Ascending aorta (tissue), 2 donors: ENCODE measurements around the gene PTPN6. TPM values are rescaled to one million over a fixed set of nuclear protein-coding genes. Genes with fewer than 3 reads are reported as not detected.

Source experiments
- DNase-seq, 2 donors: peaks; one replicate each; pipeline ENCODE4 v3.0.0-alpha.2; 2019; ENCODE audit warnings: low spot score in 2 of 2
- H3K27ac ChIP-seq, 2 donors: fragments of 200-600 bp; sonication (generic); one replicate each; pipeline ENCODE4 v1.5.1; 2016 to 2017; ENCODE audit warnings: mild to moderate bottlenecking in 1 of 2
- H3K27me3 ChIP-seq: fragments of 200-600 bp; sonication (generic); one replicate; pipeline ENCODE4 v1.5.1; 2017
- H3K36me3 ChIP-seq, 2 donors: fragments of 200-600 bp; sonication (generic); one replicate each; pipeline ENCODE4 v1.5.1; 2016
- H3K4me1 ChIP-seq, 2 donors: fragments of 200-600 bp; sonication (generic); one replicate each; pipeline ENCODE4 v1.5.1; 2016 to 2017; ENCODE audit warnings: mild to moderate bottlenecking in 1 of 2
- H3K4me3 ChIP-seq, 2 donors: fragments of 200-600 bp; sonication (generic); one replicate each; pipeline ENCODE4 v1.5.1; 2016 to 2017; ENCODE audit warnings: mild to moderate bottlenecking in 1 of 2
- H3K9me3 ChIP-seq, 2 donors: fragments of 200-600 bp; sonication (generic); one replicate each; pipeline ENCODE4 v1.5.1; 2016
- intact Hi-C: fragments of 100-400 bp; cut with DNase I; formaldehyde crosslinking; loops from one replicate; pipeline ENCODE4 v1.15.1; 2023
- total RNA-seq: library from RNA; depleted of rRNA; stranded (reverse); fragments of >200 nt; gene quantifications from one replicate; pipeline ENCODE4 v1.1.0, GENCODE V29; 2016
- TF ChIP-seq, protein P1 (sequence below), 3 experiments: fragments of 200-600 bp in 2 of 3; fragments of 450-650 bp in 1 of 3; sonication (generic) in 2 of 3; IDR thresholded peaks; one replicate each; pipeline ENCODE4 v1.5.1; 2016 to 2019; ENCODE audit warnings: antibody characterized with exemption in 3 of 3, mild to moderate bottlenecking in 1 of 3, moderate library complexity in 1 of 3

PTPN6 gene
- total RNA-seq, 1 donor from 2014 or later, result 1.7 TPM

DNA sequence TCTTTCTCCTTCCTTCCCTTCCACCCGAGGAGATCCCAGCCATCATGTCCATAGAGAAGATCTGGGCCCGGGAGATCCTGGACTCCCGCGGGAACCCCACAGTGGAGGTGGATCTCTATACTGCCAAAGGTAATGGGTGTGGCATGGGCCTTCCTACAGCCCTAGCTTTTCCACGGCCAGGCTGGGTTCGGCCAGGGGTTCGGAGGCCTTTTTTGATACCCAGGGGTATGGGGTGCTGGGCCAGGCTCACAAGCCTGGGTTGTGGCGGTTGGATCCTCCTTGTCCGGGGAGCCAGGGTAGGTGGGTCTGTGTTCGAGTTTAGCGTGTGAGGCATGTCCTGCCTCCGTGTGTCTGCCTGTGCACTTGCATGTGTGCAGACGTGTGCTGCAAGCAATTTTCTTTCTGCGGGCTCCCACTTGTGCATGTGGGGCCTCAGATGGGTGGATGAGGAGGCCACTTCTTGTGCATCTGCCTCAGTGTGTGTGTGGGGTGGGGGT lies 35.3 kb upstream of the PTPN6 start:
- TF ChIP-seq, protein P1, sequence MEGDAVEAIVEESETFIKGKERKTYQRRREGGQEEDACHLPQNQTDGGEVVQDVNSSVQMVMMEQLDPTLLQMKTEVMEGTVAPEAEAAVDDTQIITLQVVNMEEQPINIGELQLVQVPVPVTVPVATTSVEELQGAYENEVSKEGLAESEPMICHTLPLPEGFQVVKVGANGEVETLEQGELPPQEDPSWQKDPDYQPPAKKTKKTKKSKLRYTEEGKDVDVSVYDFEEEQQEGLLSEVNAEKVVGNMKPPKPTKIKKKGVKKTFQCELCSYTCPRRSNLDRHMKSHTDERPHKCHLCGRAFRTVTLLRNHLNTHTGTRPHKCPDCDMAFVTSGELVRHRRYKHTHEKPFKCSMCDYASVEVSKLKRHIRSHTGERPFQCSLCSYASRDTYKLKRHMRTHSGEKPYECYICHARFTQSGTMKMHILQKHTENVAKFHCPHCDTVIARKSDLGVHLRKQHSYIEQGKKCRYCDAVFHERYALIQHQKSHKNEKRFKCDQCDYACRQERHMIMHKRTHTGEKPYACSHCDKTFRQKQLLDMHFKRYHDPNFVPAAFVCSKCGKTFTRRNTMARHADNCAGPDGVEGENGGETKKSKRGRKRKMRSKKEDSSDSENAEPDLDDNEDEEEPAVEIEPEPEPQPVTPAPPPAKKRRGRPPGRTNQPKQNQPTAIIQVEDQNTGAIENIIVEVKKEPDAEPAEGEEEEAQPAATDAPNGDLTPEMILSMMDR (IDR thresholded peaks at IDR 0.05), result no peak
- DNase-seq, result no peak
- Histone ChIP-seq H3K9me3 (no peaks in the 10 kb centered on the region), H3K36me3 (peaks cover 5 to 18% of the 10 kb centered on the region in 2 donors), H3K4me3 (peak overlapping the region in 1 of 2 donors; percentile 89), H3K27ac (peak overlapping the region; percentile 90 to 94), H3K4me1 (peaks cover 4 to 11% of the 10 kb centered on the region in 2 donors), H3K27me3 (no peaks in the 10 kb centered on the region)
- intact Hi-C loops, result no loop called here

DNA sequence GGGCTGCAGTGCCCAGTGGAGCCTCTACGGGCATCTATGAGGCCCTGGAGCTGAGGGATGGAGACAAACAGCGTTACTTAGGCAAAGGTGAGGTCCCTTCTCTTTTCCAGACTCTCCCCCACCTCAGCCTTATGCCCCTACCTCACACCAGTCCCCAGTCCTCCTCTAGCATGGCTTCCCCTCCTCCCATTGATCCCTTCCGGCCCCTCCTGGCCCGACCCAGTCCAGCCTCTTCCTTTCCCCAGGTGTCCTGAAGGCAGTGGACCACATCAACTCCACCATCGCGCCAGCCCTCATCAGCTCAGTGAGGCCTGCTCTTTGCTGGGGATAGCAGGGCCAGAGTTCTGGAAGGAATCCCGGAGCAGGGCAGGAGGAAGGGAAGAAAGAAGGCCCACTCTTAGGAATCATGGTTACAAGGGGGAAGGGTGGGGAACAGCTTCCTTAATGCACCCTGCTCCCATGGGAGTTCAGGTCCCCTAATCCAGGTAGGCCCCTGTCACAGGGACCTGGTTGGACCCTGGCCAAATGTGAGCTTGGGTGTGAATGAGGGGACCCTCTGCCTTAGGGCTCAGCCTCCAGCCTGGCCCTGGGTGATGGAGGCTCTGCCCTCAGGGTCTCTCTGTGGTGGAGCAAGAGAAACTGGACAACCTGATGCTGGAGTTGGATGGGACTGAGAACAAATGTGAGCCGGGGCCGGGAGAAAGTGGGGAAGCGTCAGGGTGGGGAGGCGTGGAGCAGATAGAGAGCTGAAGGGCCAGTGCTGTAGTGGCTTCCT lies 34.5 kb upstream of the PTPN6 start:
- DNase-seq, result no peak
- H3K4me1 ChIP-seq, result peaks cover 4 to 11% of the 10 kb centered on the region in 2 donors
- peaks cover 10 to 21% of the 10 kb centered on the region in 2 donors for H3K36me3 ChIP-seq
- H3K9me3 ChIP-seq, result no peaks in the 10 kb centered on the region
- H3K27ac ChIP-seq, result peak overlapping the region in 1 of 2 donors; percentile 23
- intact Hi-C loops, result no loop called here
- TF ChIP-seq, protein P1 (IDR thresholded peaks at IDR 0.05), result no peak
- H3K27me3 ChIP-seq, result no peaks in the 10 kb centered on the region
- H3K4me3 ChIP-seq, result no peak overlapping the region

DNA sequence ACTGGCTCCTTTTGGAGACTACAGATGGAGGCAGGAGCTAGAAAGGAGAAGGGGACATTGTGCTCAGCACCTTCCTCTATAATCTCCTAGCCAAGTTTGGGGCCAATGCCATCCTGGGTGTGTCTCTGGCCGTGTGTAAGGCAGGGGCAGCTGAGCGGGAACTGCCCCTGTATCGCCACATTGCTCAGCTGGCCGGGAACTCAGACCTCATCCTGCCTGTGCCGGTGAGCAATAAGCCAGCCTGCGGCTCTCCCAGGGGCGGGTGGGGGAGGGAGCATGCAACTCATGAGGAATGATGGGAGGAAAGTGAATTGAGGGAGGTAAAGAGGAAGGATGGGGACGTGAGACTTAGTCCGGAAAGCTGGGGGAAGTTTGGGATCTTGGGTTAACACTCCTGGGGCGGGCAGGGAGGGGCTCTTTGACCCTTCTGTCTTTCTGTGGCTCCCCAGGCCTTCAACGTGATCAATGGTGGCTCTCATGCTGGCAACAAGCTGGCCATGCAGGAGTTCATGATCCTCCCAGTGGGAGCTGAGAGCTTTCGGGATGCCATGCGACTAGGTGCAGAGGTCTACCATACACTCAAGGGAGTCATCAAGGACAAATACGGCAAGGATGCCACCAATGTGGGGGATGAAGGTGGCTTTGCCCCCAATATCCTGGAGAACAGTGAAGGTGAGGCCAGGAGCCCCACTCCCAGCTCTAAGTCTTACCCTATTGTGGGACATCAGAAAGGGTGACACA lies 33.5 kb upstream of the PTPN6 start:
- H3K36me3 ChIP-seq, result peaks cover 17 to 32% of the 10 kb centered on the region in 2 donors
- no peak overlapping the region for H3K27ac ChIP-seq
- intact Hi-C loops, result no loop called here
- TF ChIP-seq, protein P1 (IDR thresholded peaks at IDR 0.05), result no peak
- no peak for DNase-seq
- no peak overlapping the region for H3K4me3 ChIP-seq
- no peaks in the 10 kb centered on the region for H3K27me3 ChIP-seq
- H3K9me3 ChIP-seq, result no peaks in the 10 kb centered on the region
- peaks cover 4 to 11% of the 10 kb centered on the region in 2 donors for H3K4me1 ChIP-seq

DNA sequence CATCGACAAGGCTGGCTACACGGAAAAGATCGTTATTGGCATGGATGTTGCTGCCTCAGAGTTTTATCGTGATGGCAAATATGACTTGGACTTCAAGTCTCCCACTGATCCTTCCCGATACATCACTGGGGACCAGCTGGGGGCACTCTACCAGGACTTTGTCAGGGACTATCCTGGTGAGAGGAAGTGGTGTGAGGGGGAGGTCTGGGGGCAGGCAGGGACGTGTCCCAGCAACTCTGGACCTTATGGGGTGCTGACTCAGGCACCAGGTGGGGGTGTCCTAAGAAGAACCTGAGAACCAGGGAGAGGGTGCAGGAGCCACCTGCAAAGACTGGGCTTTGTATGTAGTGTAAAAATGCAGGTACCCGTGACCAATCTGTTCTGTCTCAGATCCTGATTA lies 31.6 kb upstream of the PTPN6 start:
- Histone ChIP-seq H3K27ac (no peak overlapping the region), H3K27me3 (no peaks in the 10 kb centered on the region), H3K4me1 (peaks cover 2 to 11% of the 10 kb centered on the region in 2 donors), H3K36me3 (peaks cover 24 to 36% of the 10 kb centered on the region in 2 donors), H3K9me3 (no peaks in the 10 kb centered on the region), H3K4me3 (no peak overlapping the region)
- DNase-seq, result no peak
- TF ChIP-seq, protein P1 (IDR thresholded peaks at IDR 0.05), result no peak
- intact Hi-C loops, result no loop called here

DNA sequence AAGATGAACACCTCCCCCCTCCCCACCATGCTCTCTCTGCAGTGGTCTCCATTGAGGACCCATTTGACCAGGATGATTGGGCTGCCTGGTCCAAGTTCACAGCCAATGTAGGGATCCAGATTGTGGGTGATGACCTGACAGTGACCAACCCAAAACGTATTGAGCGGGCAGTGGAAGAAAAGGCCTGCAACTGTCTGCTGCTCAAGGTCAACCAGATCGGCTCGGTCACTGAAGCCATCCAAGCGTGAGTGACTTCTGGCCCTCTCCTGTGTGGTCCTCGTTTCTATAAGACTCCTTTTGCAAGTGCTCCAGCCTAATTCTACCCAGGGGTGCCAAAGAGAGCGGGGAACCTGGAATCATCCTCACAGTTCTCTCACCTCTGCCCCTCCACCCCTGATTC lies 29.6 kb upstream of the PTPN6 start:
- Histone ChIP-seq H3K27ac (no peak overlapping the region), H3K4me1 (peaks cover 9 to 20% of the 10 kb centered on the region in 2 donors), H3K27me3 (no peaks in the 10 kb centered on the region), H3K4me3 (no peak overlapping the region), H3K9me3 (no peaks in the 10 kb centered on the region), H3K36me3 (peaks cover 24 to 33% of the 10 kb centered on the region in 2 donors)
- no peak for DNase-seq
- TF ChIP-seq, protein P1 (IDR thresholded peaks at IDR 0.05), result no peak
- intact Hi-C loops, result loop anchor here (10.0 kb wide), 1 partner anchor 577 kb away; the partner anchor contains the start of gene TNFRSF1A
